Calu3 (cell line): ENCODE measurements around the gene CPSF6. TPM values are rescaled to one million over a fixed set of nuclear protein-coding genes. Genes with fewer than 3 reads are reported as not detected.
"Not testable (repeated sequence)": the region's sequence is repeated elsewhere in the genome, so short reads cannot be mapped to it uniquely, and the experiment has no call there.

ENCODE experiments used
- BruUV-seq: library from RNA; stranded (reverse); fragments of 400-500 nt; replicated peaks from 2 replicates; lab custom pipeline; 2021; lab: Mats Ljungman, UMichigan
- CTCF ChIA-PET: fragments of 300-600 bp; sonication (Branson Sonifier 250); formaldehyde crosslinking; loops from one replicate; lab custom pipeline; 2022; ENCODE audit warnings: antibody characterized with exemption; lab: Charles Lee
- DNase-seq: peaks from one replicate; pipeline ENCODE4 v3.0.0; 2022
- H3K27ac Mint-ChIP-seq: one replicate; pipeline ENCODE4 v1.8.0; 2022; ENCODE audit warnings: mixed read lengths; ENCODE audit not compliant: unreplicated experiment
- H3K27me3 Mint-ChIP-seq: one replicate; pipeline ENCODE4 v1.8.0; 2022; ENCODE audit warnings: mixed read lengths; ENCODE audit not compliant: unreplicated experiment
- H3K36me3 Mint-ChIP-seq: one replicate; pipeline ENCODE4 v1.8.0; 2022; ENCODE audit warnings: mild to moderate bottlenecking, moderate library complexity, mixed read lengths; ENCODE audit not compliant: insufficient read depth, unreplicated experiment
- H3K4me1 Mint-ChIP-seq: one replicate; pipeline ENCODE4 v1.8.0; 2022; ENCODE audit warnings: mild to moderate bottlenecking, low read depth, mixed read lengths; ENCODE audit not compliant: unreplicated experiment
- H3K4me3 Mint-ChIP-seq: one replicate; pipeline ENCODE4 v1.8.0; 2022; ENCODE audit warnings: mild to moderate bottlenecking, low read depth, moderate library complexity, mixed read lengths; ENCODE audit not compliant: unreplicated experiment
- H3K9me3 Mint-ChIP-seq: one replicate; pipeline ENCODE4 v1.8.0; 2022; ENCODE audit warnings: low read depth, mixed read lengths; ENCODE audit not compliant: unreplicated experiment
- CTCF ChIP-seq: fragments of 200-600 bp; IDR thresholded peaks from one replicate; pipeline ENCODE4 v1.8.0; 2022; ENCODE audit warnings: antibody characterized with exemption; ENCODE audit not compliant: unreplicated experiment
- intact Hi-C: fragments of 100-400 bp; cut with micrococcal nuclease; formaldehyde crosslinking; loops from one replicate; pipeline ENCODE4 v1.10.0; 2022; ENCODE audit not compliant: unreplicated experiment
- total RNA-seq: library from RNA; stranded (reverse); gene quantifications from 2 replicates; pipeline ENCODE4 v1.2.3, GENCODE V29; 2022

CPSF6 gene
- total RNA-seq, 1 experiment from 2014 or later: 136 TPM

GRCh38 chr12:69298947-69299346, 59.6 kb downstream of the CPSF6 start:
- TF ChIP-seq CTCF: no peak
- DNase-seq: no peak
- no TSS peak for BruUV-seq
- no peaks in the 10 kb centered on the region for H3K36me3 Mint-ChIP-seq
- H3K9me3 Mint-ChIP-seq: peaks cover 5% of the 10 kb centered on the region
- H3K4me1 Mint-ChIP-seq: peaks cover 8% of the 10 kb centered on the region
- intact Hi-C loops: no loop called here
- H3K4me3 Mint-ChIP-seq: no peak overlapping the region
- H3K27me3 Mint-ChIP-seq: no peaks in the 10 kb centered on the region
- H3K27ac Mint-ChIP-seq: no peak overlapping the region
- CTCF ChIA-PET: no interaction called here

- Mint-ChIP-seq H3K4me1 (peaks cover 8% of the 10 kb centered on the region), H3K27me3 (no peaks in the 10 kb centered on the region), H3K36me3 (no peaks in the 10 kb centered on the region), H3K27ac (no peak overlapping the region), H3K4me3 (no peak overlapping the region), H3K9me3 (peaks cover 8% of the 10 kb centered on the region)
- no TSS peak for BruUV-seq
- no peak for DNase-seq
- intact Hi-C loops: no loop called here
- CTCF ChIA-PET: no interaction called here
- TF ChIP-seq CTCF: no peak
Measured at GRCh38 chr12:69304284-69304683, 64.9 kb downstream of the CPSF6 start.

GRCh38 chr12:69309461-69309860, 70.1 kb downstream of the CPSF6 start:
- DNase-seq: no peak
- Mint-ChIP-seq H3K36me3 (no peaks in the 10 kb centered on the region), H3K27ac (no peak overlapping the region), H3K27me3 (no peaks in the 10 kb centered on the region), H3K9me3 (peaks cover 8% of the 10 kb centered on the region), H3K4me1 (no peaks in the 10 kb centered on the region), H3K4me3 (no peak overlapping the region)
- intact Hi-C loops: no loop called here
- TF ChIP-seq CTCF: no peak
- CTCF ChIA-PET: no interaction called here
- BruUV-seq: no TSS peak

- no peak overlapping the region for H3K27ac Mint-ChIP-seq
- no peak for DNase-seq
- H3K27me3 Mint-ChIP-seq: no peaks in the 10 kb centered on the region
- H3K36me3 Mint-ChIP-seq: no peaks in the 10 kb centered on the region
- peaks cover 7% of the 10 kb centered on the region for H3K9me3 Mint-ChIP-seq
- CTCF ChIA-PET: no interaction called here
- H3K4me1 Mint-ChIP-seq: no peaks in the 10 kb centered on the region
- no peak overlapping the region for H3K4me3 Mint-ChIP-seq
- BruUV-seq: no TSS peak
- TF ChIP-seq CTCF: no peak
- intact Hi-C loops: no loop called here
Measured at GRCh38 chr12:69313209-69313608, 73.8 kb downstream of the CPSF6 start.

- CTCF ChIA-PET, intact Hi-C loops, H3K9me3 Mint-ChIP-seq, H3K27me3 Mint-ChIP-seq, H3K4me3 Mint-ChIP-seq, H3K36me3 Mint-ChIP-seq, DNase-seq, BruUV-seq, H3K27ac Mint-ChIP-seq: not testable (repeated sequence)
- H3K4me1 Mint-ChIP-seq: peaks cover 12% of the 10 kb centered on the region
Measured at GRCh38 chr12:69316784-69317183, 77.4 kb downstream of the CPSF6 start.

GRCh38 chr12:69317233-69317632, 77.9 kb downstream of the CPSF6 start:
- H3K9me3 Mint-ChIP-seq, CTCF ChIA-PET, H3K36me3 Mint-ChIP-seq, BruUV-seq, DNase-seq, intact Hi-C loops, H3K27me3 Mint-ChIP-seq, H3K4me3 Mint-ChIP-seq, H3K27ac Mint-ChIP-seq: not testable (repeated sequence)
- H3K4me1 Mint-ChIP-seq: peaks cover 12% of the 10 kb centered on the region
